Suppressor macrophage (primary cell): ENCODE data around the gene PFN4.
"Not testable (repeated sequence)": the region's sequence is repeated elsewhere in the genome, so short reads cannot be mapped to it uniquely, and the experiment has no call there.

Experiments used
- DNase-seq, 4 experiments: peaks; one replicate each; pipeline ENCODE4 v3.0.0-alpha.2; 2020 to 2022
- total RNA-seq, 17 experiments: gene quantifications; one replicate each; lab custom pipeline; 2026; ENCODE audit warnings: mixed read lengths in 6 of 17, inconsistent platforms in 3 of 17; lab: John Stamatoyannopoulos, UW

The PFN4 gene
- total RNA-seq, result 0.04 to 1.5 (median 0.37) reads per million in 17 experiments

- peak; percentile 89 to 97 (median 94) for DNase-seq
These were observed at the start of gene PFN4, which contains the start of gene FAM228B for GRCh38 chr2:24123195-24123921. PFN4 (minus strand) TSS chr2:24123334; CDS start chr2:24122535, 799 bp downstream. FAM228B (plus strand) TSS chr2:24123469; CDS start chr2:24124362, 893 bp downstream.

- no peak for DNase-seq
These were observed 45.9 kb upstream of the PFN4 start for GRCh38 chr2:24169023-24169422.

GRCh38 chr2:24164416-24164973, 41.4 kb upstream of the PFN4 start:
- DNase-seq, result peak; percentile 78 to 87 (median 86)

GRCh38 chr2:24163601-24164000, 40.5 kb upstream of the PFN4 start:
- DNase-seq, result peak; percentile 14 to 58 (median 52)

GRCh38 chr2:24163186-24163585, 40.1 kb upstream of the PFN4 start:
- DNase-seq, result no peak

- DNase-seq, result no peak
These were observed 39.4 kb upstream of the PFN4 start for GRCh38 chr2:24162494-24162893.

- DNase-seq, result no peak
These were observed 37.6 kb upstream of the PFN4 start for GRCh38 chr2:24160761-24161160.

GRCh38 chr2:24159708-24160107, 36.6 kb upstream of the PFN4 start:
- DNase-seq, result no peak

- no peak for DNase-seq
These were observed 35.0 kb upstream of the PFN4 start for GRCh38 chr2:24158131-24158530.

- DNase-seq, result no peak
These were observed 30.3 kb upstream of the PFN4 start for GRCh38 chr2:24153478-24153877.

GRCh38 chr2:24152413-24153197, 29.5 kb upstream of the PFN4 start:
- no peak for DNase-seq

GRCh38 chr2:24147364-24147763, 24.2 kb upstream of the PFN4 start:
- DNase-seq, result no peak

GRCh38 chr2:24140305-24140704, 17.2 kb upstream of the PFN4 start:
- not testable (repeated sequence) for DNase-seq

- no peak for DNase-seq
These were observed 9.4 kb upstream of the PFN4 start for GRCh38 chr2:24132543-24132942.

GRCh38 chr2:24125956-24126355, 2.8 kb upstream of the PFN4 start:
- no peak for DNase-seq

- no peak for DNase-seq
These were observed 917 bp upstream of the PFN4 start for GRCh38 chr2:24123922-24124580.

- DNase-seq, result peak in 2 of 4 experiments; percentile 2 to 8
These were observed 554 bp downstream of the PFN4 start for GRCh38 chr2:24122366-24123194.

GRCh38 chr2:24121469-24121868, 1.7 kb downstream of the PFN4 start:
- no peak for DNase-seq

GRCh38 chr2:24121066-24121465, 2.1 kb downstream of the PFN4 start:
- DNase-seq, result no peak

- DNase-seq, result no peak
These were observed 5.2 kb downstream of the PFN4 start for GRCh38 chr2:24117902-24118301.

- no peak for DNase-seq
These were observed 8.1 kb downstream of the PFN4 start for GRCh38 chr2:24115057-24115456.

- no peak for DNase-seq
These were observed 11.7 kb downstream of the PFN4 start for GRCh38 chr2:24111407-24111901.
